Activated T-cell treated with anti-CD3 and anti-CD28 coated beads for 24 hours (primary cell): ENCODE results near the gene CARM1.
"Not testable (repeated sequence)": the region's sequence is repeated elsewhere in the genome, so short reads cannot be mapped to it uniquely, and the experiment has no call there.

Source experiments
- DNase-seq: peaks from one replicate; pipeline ENCODE4 v3.0.0-alpha.2; 2020; ENCODE audit warnings: low read depth

CARM1 gene

DNA sequence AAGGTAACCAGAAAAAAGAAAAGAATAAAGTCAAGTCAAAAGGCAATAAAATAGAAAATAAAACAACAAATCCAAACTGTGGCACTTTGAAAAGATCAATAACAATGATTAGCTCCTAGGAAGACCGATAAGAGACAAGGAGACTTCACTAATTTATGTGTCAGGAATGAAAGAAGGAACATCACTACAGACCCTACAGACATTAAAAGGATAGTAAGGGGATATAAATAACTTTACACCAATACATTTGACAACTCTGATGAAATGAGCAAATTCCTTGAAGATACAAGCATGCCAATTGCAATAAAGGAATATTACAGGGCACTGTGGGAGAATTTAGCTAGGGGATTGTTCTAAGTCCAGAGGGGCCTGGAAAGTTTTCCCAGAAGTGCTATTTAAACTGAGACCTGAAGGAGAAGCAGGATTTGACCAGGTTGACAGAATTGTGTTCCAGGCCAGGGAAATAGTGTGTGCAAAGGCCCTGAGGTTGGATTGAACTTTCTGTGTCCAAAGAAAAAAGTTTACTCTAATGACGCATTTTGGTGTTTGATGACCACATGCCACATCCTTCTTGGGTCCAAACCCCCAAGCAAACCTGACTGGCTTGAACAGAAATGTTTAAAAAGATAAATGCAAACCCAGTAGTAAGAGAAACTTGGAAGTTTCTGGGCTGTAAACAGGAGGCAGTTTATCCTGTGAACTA lies 24.7 kb upstream of the CARM1 start:
- no peak for DNase-seq

DNA sequence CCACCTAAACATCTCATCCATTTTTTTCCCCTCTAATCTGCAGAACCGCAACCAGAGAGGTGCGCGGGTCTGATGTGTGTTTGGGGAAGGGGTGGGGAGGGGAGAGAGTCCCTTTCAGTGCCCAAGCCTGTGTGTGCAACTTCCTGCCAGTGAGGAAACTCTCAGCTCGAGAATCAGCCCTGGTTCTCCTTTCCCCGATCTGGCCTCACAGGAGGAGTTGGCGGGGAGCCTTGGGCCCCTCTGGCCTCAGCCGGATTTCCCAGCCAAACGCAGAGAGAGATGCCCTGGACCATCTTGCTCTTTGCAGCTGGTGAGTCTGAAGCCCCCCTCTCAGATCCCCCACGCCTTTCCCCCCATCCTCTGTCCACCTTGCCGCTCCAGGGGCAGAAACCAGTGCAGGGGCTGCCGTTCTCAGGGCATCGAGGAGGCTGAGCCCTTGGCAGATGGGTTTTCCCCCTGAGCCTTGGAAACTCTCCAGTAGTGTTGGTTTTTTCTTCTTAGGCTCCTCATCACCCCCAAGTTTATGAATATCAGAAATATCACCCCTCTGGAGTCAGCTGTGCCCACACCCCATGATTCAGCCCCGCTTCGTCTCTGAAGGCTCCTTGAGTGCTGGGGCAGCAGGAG lies 23.0 kb upstream of the CARM1 start, which contains the start of gene C19orf38:
C19orf38 (plus strand) TSS at position 186 of the 627 bp plus-strand sequence; CDS start at position 280, 94 bp downstream.
- DNase-seq = no peak

DNA sequence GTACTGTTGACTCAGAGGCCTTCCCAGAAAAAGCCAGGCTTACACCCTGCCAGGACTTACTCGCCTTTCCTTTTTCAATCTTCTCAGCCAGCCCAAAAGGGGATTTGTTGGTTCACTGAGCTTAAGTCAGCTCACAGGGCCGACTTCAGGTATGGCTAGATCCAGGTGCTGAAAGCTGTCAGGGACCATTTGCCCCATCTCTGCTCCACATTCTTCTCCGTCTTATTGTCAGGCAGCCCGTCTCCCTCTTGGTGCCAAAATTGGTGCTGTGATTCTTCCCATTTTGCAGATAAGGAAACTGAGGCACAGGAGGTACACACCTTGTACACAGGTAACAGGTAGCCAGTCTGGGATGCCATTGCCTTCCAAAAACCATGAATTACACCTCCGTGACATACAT lies 20.7 kb upstream of the CARM1 start:
- DNase-seq = no peak

- DNase-seq = no peak
These were observed 19.1 kb upstream of the CARM1 start for GRCh38 chr19:10852098-10852800.

DNA sequence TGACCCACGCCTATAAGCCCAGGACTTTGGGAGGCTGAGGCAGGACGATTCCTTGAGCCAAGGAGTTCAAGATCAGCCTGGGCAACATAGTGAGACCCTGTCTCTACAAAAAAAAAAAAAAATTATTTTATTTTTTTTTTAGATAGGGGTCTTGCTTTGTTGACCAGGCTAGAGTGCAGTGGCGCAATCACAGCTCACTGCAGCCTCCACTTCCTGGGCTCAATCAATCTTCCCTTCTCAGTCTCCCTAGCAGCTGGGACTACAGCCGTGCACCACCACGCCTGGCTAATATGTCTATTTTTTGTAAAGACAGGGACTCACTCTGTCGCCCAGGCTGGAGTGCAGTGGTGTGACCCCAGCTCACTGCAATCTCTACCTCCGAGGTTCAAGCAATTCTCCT lies 18.4 kb upstream of the CARM1 start:
- DNase-seq = no peak

GRCh38 chr19:10854350-10855089 lies 16.8 kb upstream of the CARM1 start:
- no peak for DNase-seq

GRCh38 chr19:10855879-10856522 lies 15.4 kb upstream of the CARM1 start:
- DNase-seq = no peak

- not testable (repeated sequence) for DNase-seq
These were observed 14.5 kb upstream of the CARM1 start for GRCh38 chr19:10856899-10857298.

GRCh38 chr19:10858204-10858828 lies 13.0 kb upstream of the CARM1 start:
- DNase-seq = no peak

DNA sequence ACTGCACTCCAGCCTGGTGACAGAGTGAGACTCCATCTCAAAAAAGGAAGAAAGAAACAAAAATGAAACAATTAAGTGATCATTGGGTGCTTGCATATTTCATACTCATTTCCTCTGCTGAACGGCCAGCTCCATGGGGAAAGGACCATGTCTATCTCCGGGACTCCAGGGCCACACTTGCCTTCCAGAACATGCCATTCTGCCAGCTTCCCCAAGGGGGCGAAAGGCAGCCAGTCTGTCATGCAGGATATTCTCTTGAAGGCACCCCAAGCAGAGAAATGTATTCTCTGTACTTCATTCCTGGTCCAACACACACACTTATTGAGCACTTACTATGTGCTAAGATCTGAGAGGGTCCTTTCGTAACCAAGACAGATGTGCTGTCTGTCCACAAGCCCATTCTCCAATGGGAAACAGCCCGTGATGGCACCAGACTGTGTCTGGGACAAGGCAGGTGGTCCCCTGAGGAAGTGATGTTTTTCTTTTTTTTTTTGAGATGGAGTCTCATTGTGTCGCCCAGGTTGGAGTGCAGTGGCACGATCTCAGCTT lies 10.2 kb upstream of the CARM1 start:
- peak; percentile 13 for DNase-seq

GRCh38 chr19:10862561-10863106 lies 8.7 kb upstream of the CARM1 start:
- DNase-seq = no peak

GRCh38 chr19:10863107-10863717 lies 8.1 kb upstream of the CARM1 start:
- no peak for DNase-seq

GRCh38 chr19:10864538-10864899 lies 6.8 kb upstream of the CARM1 start:
- DNase-seq = peak; percentile 77

GRCh38 chr19:10866495-10866894 lies 4.9 kb upstream of the CARM1 start:
- DNase-seq = no peak

DNA sequence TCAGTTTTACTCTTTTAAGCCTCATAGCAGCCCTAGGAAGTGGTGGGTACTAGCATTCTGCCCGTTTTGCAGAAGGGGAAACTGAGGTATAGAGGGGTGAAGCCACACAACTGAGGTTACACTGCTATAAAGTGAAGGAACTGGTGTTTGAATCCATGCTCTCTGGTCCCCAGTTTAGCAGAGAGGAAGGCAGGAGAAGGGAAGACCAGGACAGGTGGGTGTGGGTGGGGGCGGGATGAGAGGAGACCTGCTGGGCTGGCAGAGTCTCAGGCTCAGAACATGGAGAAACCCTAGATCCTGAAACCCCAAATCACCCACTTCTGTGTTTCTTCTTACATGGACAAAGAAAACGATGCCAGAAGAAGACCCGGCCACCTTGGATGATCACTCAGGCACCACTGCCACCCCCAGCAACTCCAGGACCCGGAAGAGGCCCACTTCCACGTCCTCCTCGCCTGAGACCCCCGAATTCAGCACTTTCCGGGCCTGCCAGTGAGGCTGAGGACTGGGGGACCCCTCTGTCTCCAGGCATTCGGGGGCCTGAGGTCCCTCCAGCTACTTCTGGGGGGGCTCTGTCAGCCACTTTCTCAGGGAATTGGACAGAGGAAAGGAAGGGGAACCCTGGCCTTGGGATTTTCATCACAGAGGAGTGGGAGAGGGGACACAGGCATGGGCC lies 2.3 kb upstream of the CARM1 start:
- no peak for DNase-seq

DNA sequence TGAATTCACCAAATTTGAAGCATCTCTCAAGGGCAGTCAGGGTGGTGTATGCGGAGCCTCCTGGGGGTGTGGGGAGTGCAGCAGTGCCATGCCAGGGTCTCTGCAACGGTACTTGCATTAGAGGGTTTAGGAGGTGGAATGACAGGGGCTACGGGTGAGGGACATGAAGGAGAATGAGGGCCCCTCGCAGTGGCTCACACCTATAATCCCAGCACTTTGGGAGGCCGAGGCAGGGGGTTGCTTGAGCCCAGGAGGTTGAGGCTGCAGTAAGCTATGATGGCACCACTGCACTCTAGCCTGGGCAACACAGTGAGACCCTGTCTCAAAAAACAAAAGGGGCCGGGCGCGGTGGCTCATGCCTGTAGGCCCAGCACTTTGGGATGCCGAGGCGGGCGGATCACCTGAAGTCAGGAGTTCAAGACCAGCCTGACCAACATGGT lies 1.5 kb upstream of the CARM1 start:
- DNase-seq = not testable (repeated sequence)

DNA sequence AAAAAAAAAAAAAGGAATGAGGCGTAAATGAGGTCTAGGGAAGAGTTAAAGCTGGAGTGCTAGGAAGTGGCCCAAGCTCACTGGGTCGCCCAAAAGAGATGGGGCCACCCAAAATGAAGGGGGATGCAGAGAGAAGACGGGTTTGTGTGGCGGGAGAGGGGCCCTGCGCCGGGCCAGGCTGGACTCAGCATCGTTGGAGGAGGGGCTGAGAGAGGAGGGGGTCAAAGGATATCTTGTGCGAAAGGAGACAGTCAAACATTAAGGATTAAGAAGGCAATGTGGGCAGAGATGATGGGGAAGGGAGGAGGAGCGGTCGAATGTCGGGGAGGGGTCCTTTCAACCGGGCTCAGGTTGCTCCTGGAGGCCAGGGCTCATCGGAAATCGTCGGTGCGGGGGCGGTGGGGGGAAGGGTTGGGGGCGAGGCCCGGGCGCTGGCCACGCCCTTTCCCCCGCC lies 825 bp upstream of the CARM1 start:
- DNase-seq = no peak

- no peak for DNase-seq
These were observed 575 bp downstream of the CARM1 start for GRCh38 chr19:10871711-10872545.
